ES-I3 (cell line): ENCODE measurements around the gene PIK3R1.

Source experiments
- H3K36me3 ChIP-seq: 2 replicates; pipeline ENCODE4 v1.6.1; 2013; ENCODE audit warnings: mild to moderate bottlenecking, low read length, control low read depth, moderate library complexity; ENCODE audit not compliant: insufficient read depth
- H3K4me1 ChIP-seq: 2 replicates; pipeline ENCODE4 v1.6.1; 2013; ENCODE audit warnings: mild to moderate bottlenecking, control low read depth, low read length; ENCODE audit not compliant: insufficient read depth
- H3K9ac ChIP-seq: 2 replicates; pipeline ENCODE4 v1.6.1; 2013; ENCODE audit warnings: low read depth, mild to moderate bottlenecking, low read length, moderate library complexity
- H3K9me3 ChIP-seq: 2 replicates; pipeline ENCODE4 v1.6.1; 2013; ENCODE audit warnings: mild to moderate bottlenecking, low read length, moderate library complexity; ENCODE audit not compliant: control insufficient read depth, insufficient read depth

Gene PIK3R1

DNA sequence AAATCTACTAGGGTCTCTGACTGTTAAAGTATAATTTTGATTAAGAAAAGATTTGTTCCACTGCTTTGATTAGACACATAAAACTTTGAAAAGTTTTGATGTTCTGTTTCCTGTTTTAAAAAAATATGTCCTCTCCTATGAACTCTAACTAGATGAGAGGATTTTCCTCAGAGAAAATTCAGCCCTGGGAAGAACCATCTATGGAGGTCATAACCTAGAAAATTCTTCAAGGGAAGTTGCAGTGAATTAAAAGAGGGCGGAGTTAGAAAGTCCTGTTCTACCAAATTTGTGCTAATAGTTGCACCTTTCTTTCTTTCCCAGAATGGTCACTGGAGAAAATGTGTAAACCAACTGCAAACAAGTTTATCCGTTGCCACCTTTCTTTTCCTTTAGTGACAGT, 27.7 kb downstream of the PIK3R1 start:
- H3K9me3 ChIP-seq, result no peaks in the 10 kb centered on the region
- H3K36me3 ChIP-seq, result no peaks in the 10 kb centered on the region
- no peak overlapping the region for H3K9ac ChIP-seq
- H3K4me1 ChIP-seq, result peaks cover 10% of the 10 kb centered on the region; the same call in 1 of the 2 replicates

DNA sequence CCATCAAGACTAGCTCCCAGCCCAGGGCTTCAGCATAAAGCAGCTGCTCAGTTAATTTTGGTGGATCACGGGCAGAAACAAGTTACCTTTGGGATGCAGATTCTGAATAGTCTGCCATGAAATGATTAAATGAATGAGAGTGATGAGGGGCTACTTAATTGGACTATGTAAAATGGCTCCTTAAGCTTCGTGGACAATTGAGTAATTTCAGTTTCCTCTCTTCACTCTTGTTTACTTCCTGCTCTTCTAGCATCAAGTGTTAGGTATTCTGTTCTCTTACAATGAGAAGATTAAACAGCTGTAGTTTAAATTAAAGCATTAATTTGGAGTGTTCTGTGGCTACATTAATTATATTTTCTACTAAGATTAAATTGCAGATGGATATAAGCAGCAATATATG, 28.1 kb downstream of the PIK3R1 start:
- H3K36me3 ChIP-seq, result no peaks in the 10 kb centered on the region
- peaks cover 10% of the 10 kb centered on the region for H3K4me1 ChIP-seq
- H3K9ac ChIP-seq, result no peak overlapping the region
- no peaks in the 10 kb centered on the region for H3K9me3 ChIP-seq

DNA sequence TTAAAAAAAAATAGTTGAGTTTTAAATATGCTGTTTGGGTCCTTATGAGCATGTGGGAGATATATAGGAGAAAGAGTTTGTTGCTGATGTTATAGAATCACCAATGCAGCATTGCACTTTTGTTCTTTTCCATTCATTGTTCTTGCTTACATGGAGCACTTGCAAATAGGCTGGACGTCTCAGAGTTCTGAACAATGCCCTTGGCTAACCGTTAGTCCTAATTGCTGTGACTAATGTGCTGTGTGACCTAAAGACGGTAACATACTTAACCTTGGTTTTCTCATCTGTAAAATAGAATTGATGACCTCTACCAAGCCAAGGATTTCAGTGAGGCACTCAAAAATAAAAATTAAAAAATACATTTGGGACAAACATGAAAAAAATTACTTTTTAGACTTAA, 29.8 kb downstream of the PIK3R1 start:
- Histone ChIP-seq H3K9me3 (no peaks in the 10 kb centered on the region), H3K4me1 (peaks cover 21% of the 10 kb centered on the region)

DNA sequence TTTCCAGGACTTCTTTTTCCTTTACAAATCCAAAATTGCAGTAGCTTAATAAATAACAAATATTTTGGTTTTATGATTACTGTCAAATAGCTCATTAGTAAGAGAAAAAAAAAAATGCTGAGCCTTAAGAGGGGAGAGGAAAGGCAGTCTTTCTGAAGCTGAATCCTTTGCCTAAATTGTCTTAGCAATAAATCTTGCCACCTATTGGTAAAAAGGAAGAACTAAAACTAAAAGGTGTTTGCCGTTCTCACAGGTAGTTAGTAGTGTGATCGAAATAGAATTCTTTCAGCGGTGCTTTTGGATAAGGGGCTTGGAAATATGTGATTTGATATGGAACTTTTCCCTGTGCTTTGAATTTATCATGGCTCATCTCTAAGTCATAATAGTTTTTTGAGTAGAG, 31.2 kb downstream of the PIK3R1 start:
- H3K9me3 ChIP-seq, result no peaks in the 10 kb centered on the region
- H3K36me3 ChIP-seq, result no peaks in the 10 kb centered on the region
- no peak overlapping the region for H3K9ac ChIP-seq
- H3K4me1 ChIP-seq, result peaks cover 36% of the 10 kb centered on the region

More for the DNA sequence above, 29.8 kb downstream of the PIK3R1 start:
- Histone ChIP-seq H3K36me3 (no peaks in the 10 kb centered on the region), H3K9ac (no peak overlapping the region)

DNA sequence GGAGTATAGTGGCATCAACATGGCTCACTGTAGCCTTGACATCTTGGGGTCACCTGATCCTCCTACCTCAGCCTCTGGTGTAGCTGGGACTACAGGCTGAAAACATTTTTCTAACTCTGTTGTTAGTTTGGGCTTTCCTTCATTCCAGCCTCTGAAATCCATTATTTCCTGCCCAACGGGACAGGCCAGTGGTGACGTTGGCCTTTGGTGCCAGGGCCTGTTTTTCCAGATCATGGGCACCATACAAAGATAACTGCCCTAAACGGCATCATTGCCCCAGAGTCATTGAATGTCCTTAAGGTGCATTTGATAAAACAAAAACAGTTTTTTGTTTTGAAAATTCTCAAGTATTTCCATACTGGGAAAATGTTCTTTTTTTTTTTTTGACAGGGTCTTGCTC, 32.1 kb downstream of the PIK3R1 start:
- H3K36me3 ChIP-seq, result no peaks in the 10 kb centered on the region

DNA sequence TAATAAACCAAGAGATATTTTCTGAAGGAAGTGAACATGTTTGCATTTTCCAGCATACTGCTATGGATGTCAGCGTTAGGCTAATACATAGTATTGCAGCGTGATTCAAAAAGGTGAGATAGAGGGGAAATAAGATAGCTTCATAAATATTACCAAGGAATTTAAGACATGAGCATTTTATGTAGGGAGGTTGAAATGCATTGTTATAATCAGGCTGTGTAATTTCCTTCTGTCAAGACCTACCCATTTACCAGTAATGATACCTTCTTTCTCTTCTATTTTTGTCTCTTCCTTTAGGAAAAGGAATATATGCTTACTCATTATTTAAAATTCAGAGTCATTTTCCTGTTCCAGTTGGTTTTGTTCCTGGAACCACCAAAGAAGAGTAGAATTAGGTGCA, 33.3 kb downstream of the PIK3R1 start:
- H3K36me3 ChIP-seq, result no peaks in the 10 kb centered on the region
- H3K9me3 ChIP-seq, result no peaks in the 10 kb centered on the region
- H3K9ac ChIP-seq, result no peak overlapping the region
- peaks cover 46% of the 10 kb centered on the region for H3K4me1 ChIP-seq

More for the DNA sequence above, 32.1 kb downstream of the PIK3R1 start:
- H3K9ac ChIP-seq, result no peak overlapping the region
- peaks cover 44% of the 10 kb centered on the region for H3K4me1 ChIP-seq
- H3K9me3 ChIP-seq, result no peaks in the 10 kb centered on the region

DNA sequence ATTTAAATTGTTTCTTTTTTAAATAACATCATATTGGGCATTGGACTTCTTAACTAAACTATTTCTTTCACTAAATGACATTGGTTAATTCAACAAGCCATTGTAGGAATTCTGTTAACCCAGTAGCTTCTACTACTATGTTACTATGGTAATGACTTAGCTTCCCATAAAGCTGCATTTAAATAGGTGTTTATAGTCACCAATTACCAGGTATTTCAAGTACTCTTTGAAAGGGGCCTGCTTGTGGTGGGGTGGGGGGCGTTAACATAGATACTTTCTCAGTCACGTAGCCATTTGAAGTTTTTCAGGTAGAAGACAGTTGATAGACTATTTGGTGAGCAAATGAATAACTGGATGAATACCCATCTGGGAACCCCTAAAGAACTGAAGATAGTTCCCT, 34.0 kb downstream of the PIK3R1 start:
- H3K9ac ChIP-seq, result no peak overlapping the region
- no peaks in the 10 kb centered on the region for H3K9me3 ChIP-seq
- peaks cover 45% of the 10 kb centered on the region for H3K4me1 ChIP-seq
- H3K36me3 ChIP-seq, result no peaks in the 10 kb centered on the region

DNA sequence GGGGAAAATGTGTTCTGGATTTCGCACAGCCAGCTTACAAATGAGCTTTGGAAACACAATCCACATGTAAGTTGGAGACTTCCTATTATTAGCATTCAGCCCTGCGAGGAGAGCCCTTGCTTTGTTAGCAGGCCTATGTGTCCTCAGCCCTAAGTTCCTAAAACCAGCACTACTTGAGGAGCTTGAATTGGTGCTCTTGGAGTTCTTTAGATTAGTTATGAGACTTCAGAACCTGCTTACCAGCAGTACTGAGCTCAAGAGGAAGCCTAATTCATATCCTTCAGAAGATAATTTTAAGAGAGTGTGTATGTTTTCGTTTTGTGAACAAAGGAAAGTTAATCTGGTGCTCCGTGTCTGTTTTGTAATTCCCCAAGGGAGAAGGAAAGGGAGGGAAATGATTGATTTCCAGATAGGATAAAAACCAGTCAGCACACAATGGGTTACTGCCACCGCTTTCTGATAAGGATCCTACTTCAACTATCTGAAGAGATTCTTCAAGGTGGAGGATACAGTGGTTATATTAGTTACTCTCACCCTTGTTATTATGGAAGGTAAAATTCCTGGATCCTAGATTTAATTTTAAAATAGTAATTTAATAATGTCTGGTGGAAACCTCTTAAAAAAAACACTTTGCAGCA, 35.2 kb downstream of the PIK3R1 start:
- Histone ChIP-seq H3K9me3 (no peaks in the 10 kb centered on the region), H3K4me1 (peaks cover 40% of the 10 kb centered on the region), H3K36me3 (no peaks in the 10 kb centered on the region), H3K9ac (no peak overlapping the region)

DNA sequence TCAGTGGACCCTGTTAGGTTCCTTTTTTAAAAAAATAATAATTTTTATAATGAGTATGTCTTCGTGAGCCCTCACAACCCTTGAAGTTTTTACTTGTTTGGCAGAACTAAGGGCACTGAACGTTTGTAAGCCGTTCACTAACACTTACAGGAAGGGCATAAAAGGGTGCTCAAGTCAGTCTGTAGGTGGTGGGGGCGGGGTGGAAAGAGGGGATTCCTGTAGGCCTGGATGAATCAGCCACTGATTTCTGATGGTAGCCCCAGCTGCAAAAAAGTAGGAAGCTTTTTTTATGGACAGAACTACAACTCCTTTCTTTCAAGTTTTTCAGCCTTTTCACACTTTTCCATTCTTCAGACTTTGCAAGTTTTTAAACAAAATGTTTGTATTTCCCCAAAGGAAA, 35.8 kb downstream of the PIK3R1 start:
- H3K9ac ChIP-seq, result no peak overlapping the region
- no peaks in the 10 kb centered on the region for H3K9me3 ChIP-seq
- no peaks in the 10 kb centered on the region for H3K36me3 ChIP-seq
- peaks cover 40% of the 10 kb centered on the region for H3K4me1 ChIP-seq

DNA sequence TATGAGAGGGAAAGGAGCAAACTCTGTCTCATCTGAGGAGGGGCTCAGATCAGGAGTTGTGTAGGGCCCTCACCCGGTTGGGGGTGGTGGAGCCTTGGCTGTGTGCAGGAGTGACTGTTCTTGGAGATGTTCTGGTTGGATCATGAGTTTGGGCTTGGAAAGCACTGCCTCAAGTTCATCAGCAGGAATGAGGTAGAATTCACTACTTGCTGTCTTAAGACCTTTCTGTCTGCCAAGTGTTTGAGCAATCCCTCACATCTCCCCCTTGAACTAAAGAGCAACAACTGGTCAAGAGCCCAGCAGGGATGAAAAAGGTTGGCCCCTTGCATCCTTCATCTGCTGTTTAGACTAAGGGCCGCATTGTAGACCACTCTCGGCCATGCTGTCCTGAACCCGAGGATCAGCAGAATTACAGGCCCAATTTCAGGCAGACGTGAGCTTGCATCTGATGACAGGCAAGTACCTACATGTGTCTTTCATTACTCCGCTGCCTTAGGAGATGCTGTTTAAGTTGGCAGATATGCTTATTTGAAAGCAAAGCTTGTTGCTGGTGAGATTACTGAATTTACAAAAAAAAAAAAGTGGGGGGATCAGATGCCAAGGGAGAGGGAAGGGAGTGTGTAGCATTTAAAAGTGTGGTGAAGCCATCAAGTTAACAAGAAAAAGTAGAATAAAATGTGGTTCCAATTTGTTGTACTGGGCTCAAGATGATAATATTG, 36.4 kb downstream of the PIK3R1 start:
- no peaks in the 10 kb centered on the region for H3K36me3 ChIP-seq
- H3K9ac ChIP-seq, result no peak overlapping the region
- peaks cover 40% of the 10 kb centered on the region for H3K4me1 ChIP-seq
- no peaks in the 10 kb centered on the region for H3K9me3 ChIP-seq

DNA sequence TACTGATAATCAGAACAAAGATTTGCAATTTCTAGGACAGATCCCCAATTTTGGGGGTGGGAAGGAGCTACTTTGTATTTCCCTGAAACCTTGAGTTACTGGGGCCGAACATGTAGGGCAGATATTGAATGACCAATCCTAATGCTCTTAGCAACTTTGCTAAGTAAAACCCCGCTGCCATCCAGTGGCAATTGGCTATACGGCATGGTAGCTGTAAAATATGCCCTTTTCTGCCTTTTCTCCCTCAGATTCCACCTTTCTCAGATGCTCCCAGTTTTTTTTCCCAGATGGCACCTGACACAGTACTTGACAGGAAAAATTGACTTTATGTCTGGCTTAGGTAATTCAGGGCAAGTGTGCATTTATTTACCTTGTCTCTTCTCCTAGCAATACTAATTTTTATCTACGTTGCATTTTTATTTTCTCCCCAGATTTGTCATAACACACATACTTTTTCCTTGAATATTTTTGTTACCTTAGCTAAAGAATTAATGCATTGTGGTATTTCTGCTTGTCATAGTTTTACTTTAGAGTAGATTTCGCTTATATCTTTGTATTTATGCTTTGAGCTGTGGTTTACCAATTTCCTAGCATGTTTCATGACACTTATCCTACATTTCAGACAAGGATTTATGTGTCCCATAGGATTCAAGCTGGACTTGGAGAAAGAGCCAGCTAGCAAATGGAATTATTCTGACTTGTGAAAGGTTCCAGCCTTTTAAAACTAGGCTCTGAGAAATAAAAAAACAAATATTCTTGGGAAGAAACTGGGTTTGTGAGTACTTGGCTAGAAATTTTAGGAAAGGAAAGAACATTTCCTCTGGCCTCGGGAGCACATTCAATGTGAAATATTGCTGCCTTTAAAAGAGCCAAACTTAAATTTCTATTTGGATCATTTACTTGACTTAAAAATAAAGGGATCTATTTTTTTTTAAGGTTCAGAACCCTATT, 37.4 kb downstream of the PIK3R1 start:
- H3K4me1 ChIP-seq, result peaks cover 40% of the 10 kb centered on the region
- no peak overlapping the region for H3K9ac ChIP-seq
- no peaks in the 10 kb centered on the region for H3K9me3 ChIP-seq
- H3K36me3 ChIP-seq, result no peaks in the 10 kb centered on the region

DNA sequence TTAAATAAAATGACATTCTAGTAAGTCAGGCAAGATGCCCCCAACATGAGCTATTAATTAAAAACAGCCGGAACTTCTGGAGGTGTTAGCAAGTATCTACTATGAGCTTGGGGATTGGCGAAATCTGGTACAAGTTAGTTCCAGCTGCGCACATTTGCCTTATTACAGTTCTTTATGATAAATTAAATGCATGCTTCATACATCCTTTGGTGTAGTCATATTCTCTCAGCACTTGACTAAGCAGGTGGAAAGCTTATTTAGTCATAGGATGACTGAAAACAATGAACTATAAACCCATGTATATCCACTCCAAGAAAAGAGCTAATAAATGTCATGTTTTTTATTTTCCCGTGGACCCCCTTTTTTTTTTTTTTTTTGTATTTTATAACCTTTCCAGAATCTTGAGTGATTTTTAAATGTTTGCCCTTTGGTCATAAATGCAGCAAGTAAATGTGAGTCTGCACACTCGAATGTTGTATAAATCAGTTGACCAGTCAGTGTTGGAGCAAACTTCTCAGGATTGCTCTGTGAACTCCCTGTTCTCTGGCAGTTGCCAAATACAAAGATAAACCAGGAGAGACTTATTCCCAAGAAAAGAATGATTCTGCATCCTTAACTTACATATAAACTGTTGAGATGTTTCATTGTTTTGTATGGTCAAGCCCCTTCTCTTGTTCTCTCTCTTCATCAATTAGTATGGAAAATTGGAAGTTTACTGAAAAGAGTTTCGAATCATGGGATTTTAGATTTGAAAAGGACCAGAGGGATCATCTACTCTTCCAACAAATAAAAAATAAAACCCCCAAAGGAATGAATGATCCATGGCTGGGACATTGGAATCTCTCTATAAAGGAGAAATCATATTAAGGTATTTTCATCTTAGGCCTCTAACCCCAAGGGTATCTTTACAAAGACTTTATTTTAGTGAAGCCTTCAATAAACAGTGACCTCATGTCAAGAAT, 38.3 kb downstream of the PIK3R1 start:
- H3K9me3 ChIP-seq, result no peaks in the 10 kb centered on the region
- H3K9ac ChIP-seq, result no peak overlapping the region
- H3K36me3 ChIP-seq, result no peaks in the 10 kb centered on the region
- H3K4me1 ChIP-seq, result peaks cover 37% of the 10 kb centered on the region

DNA sequence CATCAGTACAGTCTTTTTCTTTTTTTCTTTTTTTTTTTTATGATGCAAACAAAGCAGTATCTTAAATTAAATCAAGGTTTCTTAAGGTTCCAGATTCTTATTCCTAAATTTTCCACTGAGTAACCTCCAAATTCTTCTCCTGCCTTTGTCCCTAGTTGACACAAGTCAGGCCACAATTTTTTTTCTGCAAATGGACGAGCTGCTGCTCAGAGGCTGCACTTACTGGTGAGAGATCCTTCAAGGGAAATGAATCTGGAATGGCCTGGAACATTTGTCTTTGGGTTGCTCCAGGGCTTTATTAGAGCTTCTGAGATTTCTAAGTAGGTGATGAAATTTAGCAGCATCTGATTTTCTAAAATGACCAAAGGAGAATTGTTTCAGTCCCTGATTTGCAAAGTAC, 39.3 kb downstream of the PIK3R1 start:
- Histone ChIP-seq H3K36me3 (no peaks in the 10 kb centered on the region), H3K4me1 (peaks cover 30% of the 10 kb centered on the region), H3K9ac (no peak overlapping the region), H3K9me3 (no peaks in the 10 kb centered on the region)
